Effector memory CD4-positive, alpha-beta T cell (primary cell): ENCODE results near the gene EYS.
"Not testable (repeated sequence)": the region's sequence is repeated elsewhere in the genome, so short reads cannot be mapped to it uniquely, and the experiment has no call there.

Source experiments
- DNase-seq, 3 donors: peaks; one replicate each; pipeline ENCODE4 v3.0.0-alpha.2; 2020
- H3K27ac ChIP-seq: 2 replicates; pipeline ENCODE4 v1.7.0; 2013; ENCODE audit warnings: mild to moderate bottlenecking, low read length, moderate library complexity; ENCODE audit not compliant: insufficient read depth, poor library complexity, severe bottlenecking
- H3K27me3 ChIP-seq: replicated peaks from 2 replicates; pipeline ENCODE4 v1.7.0; 2013; ENCODE audit warnings: mild to moderate bottlenecking, low read length; ENCODE audit not compliant: insufficient read depth, control insufficient read depth, poor library complexity, severe bottlenecking
- H3K36me3 ChIP-seq: 2 replicates; pipeline ENCODE4 v1.7.0; 2013; ENCODE audit warnings: mild to moderate bottlenecking, low read length, moderate library complexity; ENCODE audit not compliant: control insufficient read depth, insufficient read depth
- H3K4me1 ChIP-seq: 2 replicates; pipeline ENCODE4 v1.7.0; 2013; ENCODE audit warnings: low read length, mild to moderate bottlenecking; ENCODE audit not compliant: control insufficient read depth, insufficient read depth, poor library complexity, severe bottlenecking
- H3K4me3 ChIP-seq: 2 replicates; pipeline ENCODE4 v1.7.0; 2013; ENCODE audit warnings: low read length, low read depth, mild to moderate bottlenecking; ENCODE audit not compliant: insufficient read depth, poor library complexity, severe bottlenecking
- H3K9me3 ChIP-seq: 2 replicates; pipeline ENCODE4 v1.7.0; 2013; ENCODE audit warnings: mild to moderate bottlenecking, low read length, moderate library complexity; ENCODE audit not compliant: control insufficient read depth

EYS gene

GRCh38 chr6:63750400-63750799, 1956.6 kb downstream of the EYS start:
- no peak for DNase-seq
- Histone ChIP-seq H3K36me3 (no peaks in the 10 kb centered on the region), H3K27ac (no peak overlapping the region), H3K9me3 (no peaks in the 10 kb centered on the region), H3K4me3 (no peak overlapping the region), H3K27me3 (no peaks in the 10 kb centered on the region), H3K4me1 (no peaks in the 10 kb centered on the region)

- Histone ChIP-seq H3K36me3 (no peaks in the 10 kb centered on the region), H3K4me3 (no peak overlapping the region), H3K4me1 (no peaks in the 10 kb centered on the region), H3K27ac (no peak overlapping the region), H3K27me3 (no peaks in the 10 kb centered on the region), H3K9me3 (no peaks in the 10 kb centered on the region)
- DNase-seq, result no peak
These were observed 1961.2 kb downstream of the EYS start for GRCh38 chr6:63745784-63746183.

GRCh38 chr6:63744810-63745209, 1962.2 kb downstream of the EYS start:
- Histone ChIP-seq H3K4me3 (no peak overlapping the region), H3K27me3 (no peaks in the 10 kb centered on the region), H3K4me1 (no peaks in the 10 kb centered on the region), H3K9me3 (no peaks in the 10 kb centered on the region), H3K27ac (no peak overlapping the region), H3K36me3 (no peaks in the 10 kb centered on the region)
- DNase-seq, result no peak

GRCh38 chr6:63743691-63744090, 1963.3 kb downstream of the EYS start:
- Histone ChIP-seq H3K9me3 (no peaks in the 10 kb centered on the region), H3K36me3 (no peaks in the 10 kb centered on the region), H3K4me1 (no peaks in the 10 kb centered on the region), H3K4me3 (no peak overlapping the region), H3K27me3 (no peaks in the 10 kb centered on the region), H3K27ac (no peak overlapping the region)
- DNase-seq, result no peak

- H3K36me3 ChIP-seq, result no peaks in the 10 kb centered on the region
- no peak for DNase-seq
- H3K9me3 ChIP-seq, result no peaks in the 10 kb centered on the region
- H3K27me3 ChIP-seq, result no peaks in the 10 kb centered on the region
- H3K4me3 ChIP-seq, result no peak overlapping the region
- H3K27ac ChIP-seq, result no peak overlapping the region
- no peaks in the 10 kb centered on the region for H3K4me1 ChIP-seq
These were observed 1965.0 kb downstream of the EYS start for GRCh38 chr6:63742060-63742459.

GRCh38 chr6:63740709-63741108, 1966.3 kb downstream of the EYS start:
- no peak overlapping the region for H3K27ac ChIP-seq
- no peaks in the 10 kb centered on the region for H3K9me3 ChIP-seq
- H3K27me3 ChIP-seq, result no peaks in the 10 kb centered on the region
- no peaks in the 10 kb centered on the region for H3K4me1 ChIP-seq
- no peak for DNase-seq
- H3K36me3 ChIP-seq, result no peaks in the 10 kb centered on the region
- no peak overlapping the region for H3K4me3 ChIP-seq

GRCh38 chr6:63739094-63739687, 1967.8 kb downstream of the EYS start:
- H3K4me3 ChIP-seq, result no peak overlapping the region
- no peaks in the 10 kb centered on the region for H3K9me3 ChIP-seq
- H3K27ac ChIP-seq, result no peak overlapping the region
- DNase-seq, result no peak
- H3K4me1 ChIP-seq, result no peaks in the 10 kb centered on the region
- H3K27me3 ChIP-seq, result no peaks in the 10 kb centered on the region
- no peaks in the 10 kb centered on the region for H3K36me3 ChIP-seq

GRCh38 chr6:63738190-63738589, 1968.8 kb downstream of the EYS start:
- H3K4me3 ChIP-seq, H3K36me3 ChIP-seq, H3K27me3 ChIP-seq, H3K4me1 ChIP-seq, DNase-seq, H3K9me3 ChIP-seq, H3K27ac ChIP-seq: not testable (repeated sequence)

GRCh38 chr6:63734923-63735322, 1972.1 kb downstream of the EYS start:
- DNase-seq, result no peak
- H3K4me1 ChIP-seq, result no peaks in the 10 kb centered on the region

GRCh38 chr6:63732336-63732735, 1974.7 kb downstream of the EYS start:
- H3K36me3 ChIP-seq, result no peaks in the 10 kb centered on the region
- H3K4me3 ChIP-seq, result no peak overlapping the region
- H3K27me3 ChIP-seq, result no peaks in the 10 kb centered on the region
- no peaks in the 10 kb centered on the region for H3K4me1 ChIP-seq
- H3K9me3 ChIP-seq, result no peaks in the 10 kb centered on the region
- no peak for DNase-seq
- no peak overlapping the region for H3K27ac ChIP-seq

More at GRCh38 chr6:63734923-63735322, 1972.1 kb downstream of the EYS start:
- H3K36me3 ChIP-seq, result no peaks in the 10 kb centered on the region
- no peaks in the 10 kb centered on the region for H3K27me3 ChIP-seq
- no peak overlapping the region for H3K27ac ChIP-seq
- no peaks in the 10 kb centered on the region for H3K9me3 ChIP-seq
- no peak overlapping the region for H3K4me3 ChIP-seq
